K562 (cell line): ENCODE measurements around the gene GBP1. TPM values are rescaled to one million over a fixed set of nuclear protein-coding genes. Genes with fewer than 3 reads are reported as not detected.

Experiments used
- ATAC-seq: fragments of 200-7000 bp; cut with Tn5 transposase; 3 replicates; pipeline ENCODE4 v1.9.1; 2020; ENCODE audit warnings: moderate library complexity
- BruUV-seq: library from RNA; stranded (reverse); fragments of 400-500 nt; replicated peaks from 2 replicates; lab custom pipeline; 2021; lab: Mats Ljungman, UMichigan
- CTCF ChIA-PET: fragments of 300-600 bp; formaldehyde crosslinking; extraction: SDS; loops from one replicate; lab custom pipeline; 2021; ENCODE audit warnings: low intra/inter-chr PET ratio; lab: Yijun Ruan, JAX
- POLR2A ChIA-PET: fragments of 300-600, 350-650 bp; sonication (Branson Sonifier 250); formaldehyde crosslinking; extraction: SDS; loops from one replicate; lab custom pipeline; 2021; ENCODE audit warnings: antibody characterized with exemption, inconsistent platforms; lab: Yijun Ruan, JAX
- DNase-seq, 4 experiments: peaks; one replicate each; pipeline versions ENCODE4 v3.0.0 to v3.0.0-alpha.2; 2011 to 2018; ENCODE audit warnings: low spot score in 3 of 4, mixed read lengths in 3 of 4; ENCODE audit errors: extremely low read depth in 1 of 4
- FAIRE-seq: peaks from 2 replicates; lab custom pipeline; 2011; peaks lifted over from hg19 to GRCh38; lab: Jason Lieb, UNC
- H2AFZ ChIP-seq: 2 replicates; pipeline ENCODE4 v1.6.0; 2011; ENCODE audit warnings: low read depth, low read length, control low read depth, inconsistent platforms
- H3K27ac ChIP-seq: fragments of 200-600 bp; 3 replicates; pipeline ENCODE4 v1.8.0; 2011; ENCODE audit warnings: low read depth, mild to moderate bottlenecking, control low read depth, inconsistent platforms, low read length, moderate library complexity, mixed read lengths; ENCODE audit errors: extremely low read depth
- H3K27me3 ChIP-seq, 2 experiments: fragments of 300-600 bp in 1 of 2; 2 replicates in 1 of 2; 3 replicates in 1 of 2; pipeline versions ENCODE4 v1.6.0 to v1.8.0; 2011; ENCODE audit warnings: inconsistent platforms in 2 of 2, low read length in 2 of 2, mild to moderate bottlenecking in 1 of 2, mixed read lengths in 1 of 2, moderate library complexity in 1 of 2; ENCODE audit not compliant: control insufficient read depth in 2 of 2, insufficient read depth in 2 of 2
- H3K36me3 ChIP-seq: fragments of 300-600 bp; 3 replicates; pipeline ENCODE4 v1.8.0; 2011; ENCODE audit warnings: mild to moderate bottlenecking, low read length, inconsistent platforms; ENCODE audit not compliant: control insufficient read depth, insufficient read depth
- H3K4me1 ChIP-seq, 2 experiments: fragments of 200-600 bp in 1 of 2; replicated peaks in 1 of 2; 2 replicates in 1 of 2; 3 replicates in 1 of 2; pipeline versions ENCODE4 v1.5.1 to v1.8.0; 2011; ENCODE audit warnings: inconsistent platforms in 2 of 2, low read length in 2 of 2, mild to moderate bottlenecking in 1 of 2, mixed read lengths in 1 of 2, moderate library complexity in 1 of 2; ENCODE audit not compliant: control insufficient read depth in 2 of 2, insufficient read depth in 2 of 2
- H3K4me2 ChIP-seq: 2 replicates; pipeline ENCODE4 v1.6.1; 2011; ENCODE audit warnings: low read length, control low read depth, inconsistent platforms, mixed read lengths; ENCODE audit not compliant: insufficient read depth
- H3K4me3 ChIP-seq: fragments of 200-600 bp; sonication (generic), shearing (Covaris generic); 2 replicates; pipeline ENCODE4 v1.5.1; 2016; ENCODE audit warnings: control low read depth, inconsistent platforms
- H3K79me2 ChIP-seq: fragments of 200-600 bp; 3 replicates; pipeline ENCODE4 v1.8.0; 2011; ENCODE audit warnings: low read length, inconsistent platforms; ENCODE audit not compliant: control insufficient read depth, insufficient read depth
- H3K9ac ChIP-seq, 2 experiments: 2 replicates each; pipeline versions ENCODE4 v1.6.0 to v1.6.1; 2011; ENCODE audit warnings: low read depth in 2 of 2, low read length in 2 of 2, control low read depth in 1 of 2, inconsistent platforms in 1 of 2, mild to moderate bottlenecking in 1 of 2, mixed read lengths in 1 of 2; ENCODE audit not compliant: insufficient read depth in 1 of 2
- H3K9me1 ChIP-seq: one replicate; pipeline ENCODE4 v1.6.0; 2011; ENCODE audit warnings: inconsistent platforms, mild to moderate bottlenecking, low read length, moderate library complexity; ENCODE audit not compliant: control insufficient read depth, insufficient read depth
- H3K9me3 ChIP-seq: replicated peaks from 2 replicates; pipeline ENCODE4 v1.5.1; 2011; ENCODE audit warnings: low read depth, low read length, inconsistent platforms; ENCODE audit not compliant: control insufficient read depth, insufficient read depth
- H4K20me1 ChIP-seq: replicated peaks from 2 replicates; pipeline ENCODE4 v1.6.1; 2011; ENCODE audit warnings: low read length, inconsistent platforms, mixed read lengths; ENCODE audit not compliant: control insufficient read depth, insufficient read depth
- HDAC1 ChIP-seq, 2 experiments: fragments of 450-650 bp; IDR thresholded peaks; 2 replicates each; pipeline ENCODE4 v1.6.1; 2016 to 2017; ENCODE audit warnings: inconsistent platforms in 1 of 2, mild to moderate bottlenecking in 1 of 2, moderate library complexity in 1 of 2
- U2AF1 ChIP-seq: fragments of 200-400 bp; formaldehyde crosslinking; optimal IDR thresholded peaks from 2 replicates; pipeline ENCODE3; 2017; ENCODE audit warnings: mild to moderate bottlenecking, low read depth, low read length, moderate library complexity
- ZNF274 ChIP-seq: IDR thresholded peaks from 2 replicates; pipeline ENCODE4 v1.6.1; 2011; ENCODE audit warnings: low read depth, mild to moderate bottlenecking, low read length, moderate library complexity, borderline replicate concordance
- in situ Hi-C: fragments of 300-500 bp; cut with MboI; formaldehyde crosslinking; loops from 4 replicates; pipeline ENCODE4 v1.15.0; 2018; ENCODE audit warnings: inconsistent platforms, mixed read lengths
- intact Hi-C: fragments of 100-400 bp; cut with micrococcal nuclease; formaldehyde crosslinking; loops from 2 replicates; pipeline ENCODE4 v1.14.2; 2022
- polyA plus RNA-seq, 8 experiments: library from polyadenylated mRNA; depleted of rRNA in 4 of 8; stranded (reverse) in 5 of 8; unstranded in 3 of 8; fragments of >200 nt; fragmentation: Nextera tagmentation in 2 of 8; fragmentation: Illumina TruSeq in 1 of 8; extraction: Ambion mirVana in 2 of 8; extraction: Trizol in 1 of 8; gene quantifications; 2 replicates each; pipeline versions ENCODE4 v1.2.1 to v1.2.3, GENCODE V29; 2011 to 2014; ENCODE audit warnings: inconsistent platforms in 1 of 8, missing spikeins in 1 of 8
- total RNA-seq, 7 experiments: library from RNA; depleted of rRNA in 6 of 7; stranded (reverse); fragments of >200 nt in 6 of 7; fragmentation: Illumina TruSeq in 2 of 7; extraction: Trizol in 2 of 7; gene quantifications; 2 replicates each; pipeline versions ENCODE4 v1.2.1 to v1.2.3, GENCODE V29; 2011 to 2021; ENCODE audit warnings: low replicate concordance in 1 of 7
- TF ChIP-seq, protein P1 (sequence below): fragments of 250-450 bp; sonication (Bioruptor Pico); IDR thresholded peaks from 2 replicates; pipeline ENCODE4 v1.5.0; 2022; ENCODE audit warnings: mild to moderate bottlenecking
- TF ChIP-seq, protein P2 (sequence below): fragments of 450-650 bp; IDR thresholded peaks from 2 replicates; pipeline ENCODE4 v1.6.1; 2018; ENCODE audit not compliant: partially characterized antibody

The GBP1 gene
- total and polyA plus RNA-seq, 9 of the 15 experiments (the other 6 are each of a cell fraction or from before 2014, with no cell fraction given), result not detected

DNA sequence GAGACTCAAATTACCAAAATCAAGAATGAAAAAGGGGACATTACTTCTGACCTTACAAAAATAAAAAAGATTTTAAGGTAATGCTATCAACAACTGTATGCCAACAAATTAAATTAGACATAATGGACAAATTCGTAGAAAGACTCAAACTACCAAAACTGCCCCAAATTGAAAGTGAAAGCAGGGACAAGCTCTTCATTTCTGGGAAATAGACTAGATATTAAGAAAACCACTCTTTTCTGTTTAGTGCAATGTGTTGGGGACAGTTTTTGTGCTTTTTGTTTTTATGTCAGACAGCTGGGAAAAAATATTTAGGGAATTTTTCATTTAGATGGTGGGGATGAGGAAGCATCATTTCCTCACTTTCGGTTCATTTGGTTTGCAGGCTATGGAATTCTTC, 4.9 kb upstream of the GBP1 start (continued):
- TF ChIP-seq, protein P1, sequence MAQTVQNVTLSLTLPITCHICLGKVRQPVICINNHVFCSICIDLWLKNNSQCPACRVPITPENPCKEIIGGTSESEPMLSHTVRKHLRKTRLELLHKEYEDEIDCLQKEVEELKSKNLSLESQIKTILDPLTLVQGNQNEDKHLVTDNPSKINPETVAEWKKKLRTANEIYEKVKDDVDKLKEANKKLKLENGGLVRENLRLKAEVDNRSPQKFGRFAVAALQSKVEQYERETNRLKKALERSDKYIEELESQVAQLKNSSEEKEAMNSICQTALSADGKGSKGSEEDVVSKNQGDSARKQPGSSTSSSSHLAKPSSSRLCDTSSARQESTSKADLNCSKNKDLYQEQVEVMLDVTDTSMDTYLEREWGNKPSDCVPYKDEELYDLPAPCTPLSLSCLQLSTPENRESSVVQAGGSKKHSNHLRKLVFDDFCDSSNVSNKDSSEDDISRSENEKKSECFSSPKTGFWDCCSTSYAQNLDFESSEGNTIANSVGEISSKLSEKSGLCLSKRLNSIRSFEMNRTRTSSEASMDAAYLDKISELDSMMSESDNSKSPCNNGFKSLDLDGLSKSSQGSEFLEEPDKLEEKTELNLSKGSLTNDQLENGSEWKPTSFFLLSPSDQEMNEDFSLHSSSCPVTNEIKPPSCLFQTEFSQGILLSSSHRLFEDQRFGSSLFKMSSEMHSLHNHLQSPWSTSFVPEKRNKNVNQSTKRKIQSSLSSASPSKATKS, result no peak
- TF ChIP-seq HDAC1 (IDR thresholded peaks at IDR 0.05) (no peak), U2AF1 (no peak)

DNA sequence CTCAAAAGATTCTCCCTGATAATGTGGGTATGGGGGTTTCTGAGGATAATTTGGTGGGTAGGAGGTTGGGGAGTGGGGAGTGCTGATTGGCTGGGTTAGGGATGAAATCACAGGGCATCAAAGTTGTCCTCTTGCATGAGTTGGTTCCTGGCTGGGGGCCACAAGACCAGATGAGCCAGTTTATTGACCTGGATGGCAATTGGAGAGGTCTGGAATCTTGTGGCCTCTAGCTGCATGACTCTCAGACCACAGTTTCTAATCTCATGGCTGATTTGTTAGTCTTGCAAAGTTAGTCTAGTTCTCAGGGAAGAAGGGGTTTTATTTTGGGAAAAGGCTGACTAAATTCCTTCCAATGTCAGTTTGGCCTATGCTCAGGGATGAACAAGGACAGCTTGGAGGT, 3.3 kb upstream of the GBP1 start:
- Histone ChIP-seq H3K4me1 (no peaks in the 10 kb centered on the region), H3K27ac (no peak overlapping the region), H2AFZ (no peak overlapping the region), H3K9ac (no peak overlapping the region), H3K9me3 (no peaks in the 10 kb centered on the region), H3K79me2 (no peaks in the 10 kb centered on the region), H3K36me3 (no peaks in the 10 kb centered on the region), H3K9me1 (no peaks in the 10 kb centered on the region), H4K20me1 (no peaks in the 10 kb centered on the region), H3K4me2 (no peak overlapping the region), H3K4me3 (no peak overlapping the region), H3K27me3 (no peaks in the 10 kb centered on the region)
- in situ Hi-C loops (no loop called here), intact Hi-C loops (no loop called here)
- POLR2A ChIA-PET, result no interaction called here
- TF ChIP-seq, protein P2, sequence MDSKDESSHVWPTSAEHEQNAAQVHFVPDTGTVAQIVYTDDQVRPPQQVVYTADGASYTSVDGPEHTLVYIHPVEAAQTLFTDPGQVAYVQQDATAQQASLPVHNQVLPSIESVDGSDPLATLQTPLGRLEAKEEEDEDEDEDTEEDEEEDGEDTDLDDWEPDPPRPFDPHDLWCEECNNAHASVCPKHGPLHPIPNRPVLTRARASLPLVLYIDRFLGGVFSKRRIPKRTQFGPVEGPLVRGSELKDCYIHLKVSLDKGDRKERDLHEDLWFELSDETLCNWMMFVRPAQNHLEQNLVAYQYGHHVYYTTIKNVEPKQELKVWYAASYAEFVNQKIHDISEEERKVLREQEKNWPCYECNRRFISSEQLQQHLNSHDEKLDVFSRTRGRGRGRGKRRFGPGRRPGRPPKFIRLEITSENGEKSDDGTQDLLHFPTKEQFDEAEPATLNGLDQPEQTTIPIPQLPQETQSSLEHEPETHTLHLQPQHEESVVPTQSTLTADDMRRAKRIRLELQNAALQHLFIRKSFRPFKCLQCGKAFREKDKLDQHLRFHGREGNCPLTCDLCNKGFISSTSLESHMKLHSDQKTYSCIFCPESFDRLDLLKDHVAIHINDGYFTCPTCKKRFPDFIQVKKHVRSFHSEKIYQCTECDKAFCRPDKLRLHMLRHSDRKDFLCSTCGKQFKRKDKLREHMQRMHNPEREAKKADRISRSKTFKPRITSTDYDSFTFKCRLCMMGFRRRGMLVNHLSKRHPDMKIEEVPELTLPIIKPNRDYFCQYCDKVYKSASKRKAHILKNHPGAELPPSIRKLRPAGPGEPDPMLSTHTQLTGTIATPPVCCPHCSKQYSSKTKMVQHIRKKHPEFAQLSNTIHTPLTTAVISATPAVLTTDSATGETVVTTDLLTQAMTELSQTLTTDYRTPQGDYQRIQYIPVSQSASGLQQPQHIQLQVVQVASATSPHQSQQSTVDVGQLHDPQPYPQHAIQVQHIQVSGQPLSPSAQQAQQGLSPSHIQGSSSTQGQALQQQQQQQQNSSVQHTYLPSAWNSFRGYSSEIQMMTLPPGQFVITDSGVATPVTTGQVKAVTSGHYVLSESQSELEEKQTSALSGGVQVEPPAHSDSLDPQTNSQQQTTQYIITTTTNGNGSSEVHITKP, result no peak
- TF ChIP-seq ZNF274, result no peak
- DNase-seq (no peak), FAIRE-seq (no peak), ATAC-seq (no peak)
- CTCF ChIA-PET, result no interaction called here
- no TSS peak for BruUV-seq
